Lower leg skin (tissue), 3 donors: ENCODE data around the gene TNP2.

Experiments used
- POLR2A ChIP-seq, 2 donors: fragments of 450-650 bp; IDR thresholded peaks; one replicate each; pipeline ENCODE4 v1.6.1; 2016 to 2017; ENCODE audit warnings: antibody characterized with exemption in 2 of 2, mild to moderate bottlenecking in 1 of 2, moderate library complexity in 1 of 2
- TF ChIP-seq, protein P1 (sequence below), 3 donors: fragments of 450-650 bp; IDR thresholded peaks; one replicate each; pipeline ENCODE4 v1.5.1; 2016; ENCODE audit warnings: antibody characterized with exemption in 3 of 3, mild to moderate bottlenecking in 3 of 3, moderate library complexity in 2 of 3

DNA sequence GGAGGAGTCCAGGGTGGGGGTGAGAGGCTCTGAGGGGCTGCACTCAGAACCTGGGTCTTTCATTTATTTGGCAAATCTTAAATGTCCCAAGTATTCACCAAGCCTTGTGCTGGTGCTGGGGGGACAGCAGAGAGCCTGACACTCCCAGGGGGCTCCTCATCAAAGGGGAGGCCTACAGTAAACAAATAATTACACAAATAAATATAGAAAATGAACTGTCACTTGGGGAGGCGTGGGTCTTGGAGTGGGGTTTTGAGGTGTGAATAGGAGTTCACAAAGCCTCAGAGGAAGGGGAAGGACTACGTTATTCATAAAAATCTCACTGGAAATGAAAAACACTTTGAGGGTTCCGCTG is 27.2 kb upstream of the TNP2 start:
- TF ChIP-seq, protein P1, sequence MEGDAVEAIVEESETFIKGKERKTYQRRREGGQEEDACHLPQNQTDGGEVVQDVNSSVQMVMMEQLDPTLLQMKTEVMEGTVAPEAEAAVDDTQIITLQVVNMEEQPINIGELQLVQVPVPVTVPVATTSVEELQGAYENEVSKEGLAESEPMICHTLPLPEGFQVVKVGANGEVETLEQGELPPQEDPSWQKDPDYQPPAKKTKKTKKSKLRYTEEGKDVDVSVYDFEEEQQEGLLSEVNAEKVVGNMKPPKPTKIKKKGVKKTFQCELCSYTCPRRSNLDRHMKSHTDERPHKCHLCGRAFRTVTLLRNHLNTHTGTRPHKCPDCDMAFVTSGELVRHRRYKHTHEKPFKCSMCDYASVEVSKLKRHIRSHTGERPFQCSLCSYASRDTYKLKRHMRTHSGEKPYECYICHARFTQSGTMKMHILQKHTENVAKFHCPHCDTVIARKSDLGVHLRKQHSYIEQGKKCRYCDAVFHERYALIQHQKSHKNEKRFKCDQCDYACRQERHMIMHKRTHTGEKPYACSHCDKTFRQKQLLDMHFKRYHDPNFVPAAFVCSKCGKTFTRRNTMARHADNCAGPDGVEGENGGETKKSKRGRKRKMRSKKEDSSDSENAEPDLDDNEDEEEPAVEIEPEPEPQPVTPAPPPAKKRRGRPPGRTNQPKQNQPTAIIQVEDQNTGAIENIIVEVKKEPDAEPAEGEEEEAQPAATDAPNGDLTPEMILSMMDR (IDR thresholded peaks at IDR 0.05), result no peak
- no peak for TF ChIP-seq POLR2A (IDR thresholded peaks at IDR 0.05)
